ENCODE measurements around the gene NFIB. TPM values are rescaled to one million over a fixed set of nuclear protein-coding genes. Genes with fewer than 3 reads are reported as not detected.

Gene NFIB
- total and polyA plus RNA-seq, 8 donors: 6.7 to 624 (median 71.4) TPM

DNA sequence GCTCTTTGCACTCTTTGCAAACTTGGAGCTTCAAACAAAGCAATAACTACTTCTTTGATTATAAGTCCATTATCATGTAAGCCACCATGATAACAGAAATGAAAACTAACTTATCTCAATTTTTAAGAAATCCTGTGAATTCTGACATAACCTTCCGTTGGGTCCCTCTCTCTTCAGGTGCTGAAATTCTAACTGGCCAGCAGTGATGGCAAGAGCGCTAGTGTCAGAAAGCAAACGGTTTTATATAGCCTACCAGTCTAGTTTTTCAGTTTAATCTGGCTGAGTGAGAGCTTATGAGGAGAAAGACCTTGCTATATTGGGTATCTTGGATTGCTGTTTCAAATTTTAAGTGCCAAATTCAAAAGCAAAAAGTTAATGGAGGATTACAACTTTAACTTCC lies 13.4 kb downstream of the NFIB start:
- intact Hi-C loops (cut with DNase I; ENCODE audit: low total_unique reads): no loop called here
- WGBS, 5 donors: 51 to 72% (median 57%) methylated on average over 3 of the region's 3 CpGs
- Histone ChIP-seq H3K36me3 (peaks cover 0 to 11% (median 0%) of the 10 kb centered on the region in 4 donors), H3K9me3 (no peaks in the 10 kb centered on the region), H3K4me3 (no peak overlapping the region), H3K27ac (peak overlapping the region in 2 of 5 donors; percentile 14 to 20), H3K27me3 (no peaks in the 10 kb centered on the region), H3K4me1 (peaks cover 21 to 91% (median 62%) of the 10 kb centered on the region in 4 donors)
- DNase-seq: no peak
- TF ChIP-seq, protein P1, sequence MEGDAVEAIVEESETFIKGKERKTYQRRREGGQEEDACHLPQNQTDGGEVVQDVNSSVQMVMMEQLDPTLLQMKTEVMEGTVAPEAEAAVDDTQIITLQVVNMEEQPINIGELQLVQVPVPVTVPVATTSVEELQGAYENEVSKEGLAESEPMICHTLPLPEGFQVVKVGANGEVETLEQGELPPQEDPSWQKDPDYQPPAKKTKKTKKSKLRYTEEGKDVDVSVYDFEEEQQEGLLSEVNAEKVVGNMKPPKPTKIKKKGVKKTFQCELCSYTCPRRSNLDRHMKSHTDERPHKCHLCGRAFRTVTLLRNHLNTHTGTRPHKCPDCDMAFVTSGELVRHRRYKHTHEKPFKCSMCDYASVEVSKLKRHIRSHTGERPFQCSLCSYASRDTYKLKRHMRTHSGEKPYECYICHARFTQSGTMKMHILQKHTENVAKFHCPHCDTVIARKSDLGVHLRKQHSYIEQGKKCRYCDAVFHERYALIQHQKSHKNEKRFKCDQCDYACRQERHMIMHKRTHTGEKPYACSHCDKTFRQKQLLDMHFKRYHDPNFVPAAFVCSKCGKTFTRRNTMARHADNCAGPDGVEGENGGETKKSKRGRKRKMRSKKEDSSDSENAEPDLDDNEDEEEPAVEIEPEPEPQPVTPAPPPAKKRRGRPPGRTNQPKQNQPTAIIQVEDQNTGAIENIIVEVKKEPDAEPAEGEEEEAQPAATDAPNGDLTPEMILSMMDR (IDR thresholded peaks at IDR 0.05): no peak
- TF ChIP-seq POLR2AphosphoS5 (IDR thresholded peaks at IDR 0.05) (no peak), POLR2A (IDR thresholded peaks at IDR 0.05) (no peak)

- intact Hi-C loops (cut with DNase I; ENCODE audit: low total_unique reads): no loop called here
- H3K36me3 ChIP-seq: peaks cover 0 to 7% (median 0%) of the 10 kb centered on the region in 4 donors
- 82 to 94% (median 94%) methylated on average over 9 of the region's 9 CpGs for WGBS, 5 donors
- DNase-seq: no peak
- H3K9me3 ChIP-seq: no peaks in the 10 kb centered on the region
- H3K4me3 ChIP-seq: no peak overlapping the region
- no peaks in the 10 kb centered on the region for H3K27me3 ChIP-seq
- peaks cover 19 to 91% (median 63%) of the 10 kb centered on the region in 4 donors for H3K4me1 ChIP-seq
- TF ChIP-seq, protein P1 (IDR thresholded peaks at IDR 0.05): no peak
- no peak for TF ChIP-seq EP300 (IDR thresholded peaks at IDR 0.05)
- no peak for TF ChIP-seq POLR2AphosphoS5 (IDR thresholded peaks at IDR 0.05)
- no peak for TF ChIP-seq POLR2A (IDR thresholded peaks at IDR 0.05)
- H3K27ac ChIP-seq: peak overlapping the region in 1 of 5 donors; percentile 20
Observed at GRCh38 chr9:14300040-14300439, 13.9 kb downstream of the NFIB start.

- Histone ChIP-seq H3K4me3 (no peak overlapping the region), H3K9me3 (no peaks in the 10 kb centered on the region), H3K4me1 (peaks cover 21 to 94% (median 64%) of the 10 kb centered on the region in 4 donors), H3K27ac (peak overlapping the region in 1 of 5 donors; percentile 81), H3K36me3 (no peaks in the 10 kb centered on the region), H3K27me3 (no peaks in the 10 kb centered on the region)
- intact Hi-C loops (cut with DNase I; ENCODE audit: low total_unique reads): no loop called here
- TF ChIP-seq, protein P1 (IDR thresholded peaks at IDR 0.05): no peak
- TF ChIP-seq POLR2AphosphoS5 (IDR thresholded peaks at IDR 0.05): peak in 1 of 3 donors; percentile 7
- DNase-seq: no peak
- WGBS, 5 donors: 46 to 55% (median 52%) methylated on average over 7 of the region's 7 CpGs
Observed at GRCh38 chr9:14298601-14299022, 15.3 kb downstream of the NFIB start.

GRCh38 chr9:14296495-14297113 lies 17.3 kb downstream of the NFIB start:
- no peak overlapping the region for H3K4me3 ChIP-seq
- H3K4me1 ChIP-seq: peaks cover 16 to 92% (median 53%) of the 10 kb centered on the region in 4 donors
- H3K36me3 ChIP-seq: no peaks in the 10 kb centered on the region
- WGBS, 5 donors: 43 to 60% (median 52%) methylated on average over 7 of the region's 7 CpGs
- no peaks in the 10 kb centered on the region for H3K27me3 ChIP-seq
- H3K9me3 ChIP-seq: no peaks in the 10 kb centered on the region
- intact Hi-C loops (cut with DNase I; ENCODE audit: low total_unique reads): no loop called here
- peak overlapping the region; percentile 64 to 81 (median 70) for H3K27ac ChIP-seq
- TF ChIP-seq POLR2AphosphoS5 (IDR thresholded peaks at IDR 0.05): peak in 1 of 3 donors; percentile 4
- no peak for TF ChIP-seq EP300 (IDR thresholded peaks at IDR 0.05)
- DNase-seq: peak in 1 of 2 donors; percentile 87

DNA sequence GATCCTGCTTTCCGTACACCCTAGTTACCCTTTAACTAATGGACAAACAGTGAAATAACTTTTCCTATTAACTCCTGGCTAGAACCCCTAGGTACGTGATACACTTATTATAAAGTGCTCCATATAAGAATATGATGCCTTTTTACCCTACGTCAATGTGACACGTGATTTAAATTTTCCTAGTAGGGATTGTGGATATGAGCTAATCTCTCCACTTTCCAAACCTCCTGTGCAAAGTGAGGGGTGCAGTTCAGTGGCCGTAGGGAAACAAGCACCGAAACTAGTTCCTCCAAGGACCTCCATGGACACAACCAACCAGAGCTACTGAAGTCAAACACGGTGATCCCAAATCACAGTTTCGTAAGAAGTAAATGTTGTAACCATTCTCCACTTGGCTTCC lies 19.3 kb downstream of the NFIB start:
- Histone ChIP-seq H3K36me3 (no peaks in the 10 kb centered on the region), H3K4me3 (no peak overlapping the region), H3K27ac (peak overlapping the region; percentile 68 to 91 (median 76)), H3K9me3 (no peaks in the 10 kb centered on the region), H3K27me3 (no peaks in the 10 kb centered on the region), H3K4me1 (peaks cover 19 to 87% (median 49%) of the 10 kb centered on the region in 4 donors)
- intact Hi-C loops (cut with DNase I; ENCODE audit: low total_unique reads): no loop called here
- 29 to 52% (median 48%) methylated on average over 8 of the region's 8 CpGs for WGBS, 5 donors
- peak in 1 of 2 donors; percentile 55 for DNase-seq
- peak in 2 of 3 donors; percentile 39 to 67 for TF ChIP-seq POLR2AphosphoS5 (IDR thresholded peaks at IDR 0.05)
- TF ChIP-seq, protein P1 (IDR thresholded peaks at IDR 0.05): no peak

Measured in stomach (tissue), 9 donors.